Ureter (tissue), 1 donor: ENCODE measurements around the gene MKI67. TPM values are rescaled to one million over a fixed set of nuclear protein-coding genes. Genes with fewer than 3 reads are reported as not detected.
"Not testable (repeated sequence)": the region's sequence is repeated elsewhere in the genome, so short reads cannot be mapped to it uniquely, and the experiment has no call there.

Source experiments
- DNase-seq: peaks from one replicate; pipeline ENCODE4 v3.0.0-alpha.2; 2020; ENCODE audit warnings: low spot score
- total RNA-seq: library from RNA; stranded (reverse); gene quantifications from one replicate; pipeline ENCODE4 v1.2.4, GENCODE V29; 2023
- donor health status: DM: yes; HTN: yes; CAD: no.

MKI67 gene
- total RNA-seq: 2.6 TPM

GRCh38 chr10:128125944-128126764 lies at the start of gene MKI67:
MKI67 (minus strand) TSS chr10:128126423; CDS start chr10:128125667, 756 bp downstream.
- peak; percentile 85 for DNase-seq

- DNase-seq: no peak
Measured at GRCh38 chr10:128174581-128175559, 48.6 kb upstream of the MKI67 start.

- no peak for DNase-seq
Measured at GRCh38 chr10:128173386-128173785, 47.2 kb upstream of the MKI67 start.

- no peak for DNase-seq
Measured at GRCh38 chr10:128172756-128173155, 46.5 kb upstream of the MKI67 start.

GRCh38 chr10:128169811-128170379 lies 43.7 kb upstream of the MKI67 start:
- no peak for DNase-seq

- DNase-seq: no peak
Measured at GRCh38 chr10:128167926-128168520, 41.8 kb upstream of the MKI67 start.

- DNase-seq: not testable (repeated sequence)
Measured at GRCh38 chr10:128167123-128167522, 40.9 kb upstream of the MKI67 start.

GRCh38 chr10:128166151-128166550 lies 39.9 kb upstream of the MKI67 start:
- no peak for DNase-seq

GRCh38 chr10:128165536-128165935 lies 39.3 kb upstream of the MKI67 start:
- DNase-seq: no peak

- DNase-seq: no peak
Measured at GRCh38 chr10:128163701-128164100, 37.5 kb upstream of the MKI67 start.

GRCh38 chr10:128161031-128161430 lies 34.8 kb upstream of the MKI67 start:
- no peak for DNase-seq

GRCh38 chr10:128160297-128160711 lies 34.1 kb upstream of the MKI67 start:
- DNase-seq: no peak

GRCh38 chr10:128158021-128158795 lies 32.0 kb upstream of the MKI67 start:
- DNase-seq: no peak

GRCh38 chr10:128156999-128157755 lies 31.0 kb upstream of the MKI67 start:
- DNase-seq: no peak

GRCh38 chr10:128152741-128153580 lies 26.7 kb upstream of the MKI67 start:
- no peak for DNase-seq

GRCh38 chr10:128151031-128151430 lies 24.8 kb upstream of the MKI67 start:
- no peak for DNase-seq

- DNase-seq: no peak
Measured at GRCh38 chr10:128150561-128150960, 24.3 kb upstream of the MKI67 start.

GRCh38 chr10:128150045-128150493 lies 23.8 kb upstream of the MKI67 start:
- no peak for DNase-seq
